Fibroblast of lung (primary cell): Measurements from ENCODE around the gene GPR25. TPM values are rescaled to one million over a fixed set of nuclear protein-coding genes. Genes with fewer than 3 reads are reported as not detected.
A peak's percentile ranks its signal among the peaks of the same experiment; 100 is the strongest.

Experiments used
- DNase-seq, 2 donors: peaks; one replicate each; pipeline versions ENCODE4 v3.0.0 to v3.0.0-alpha.2; 2010; ENCODE audit warnings: low read depth in 2 of 2
- H2AFZ ChIP-seq: 2 replicates; pipeline ENCODE4 v1.5.1; 2012; ENCODE audit warnings: low read length, control low read depth, inconsistent platforms
- H3K27ac ChIP-seq: 2 replicates; pipeline ENCODE4 v1.5.1; 2011; ENCODE audit warnings: low read length, control low read depth; ENCODE audit not compliant: insufficient read depth
- H3K27me3 ChIP-seq: 2 replicates; pipeline ENCODE4 v1.5.1; 2011; ENCODE audit warnings: mild to moderate bottlenecking, low read length; ENCODE audit not compliant: control insufficient read depth, insufficient read depth
- H3K36me3 ChIP-seq: 2 replicates; pipeline ENCODE4 v1.5.1; 2011; ENCODE audit warnings: low read length; ENCODE audit not compliant: control insufficient read depth, insufficient read depth
- H3K4me1 ChIP-seq: 2 replicates; pipeline ENCODE4 v1.5.1; 2011; ENCODE audit warnings: low read length; ENCODE audit not compliant: control insufficient read depth, insufficient read depth; ENCODE audit errors: extremely low read depth
- H3K4me2 ChIP-seq: 2 replicates; pipeline ENCODE4 v1.5.1; 2011; ENCODE audit warnings: low read length, control low read depth; ENCODE audit not compliant: insufficient read depth; ENCODE audit errors: extremely low read depth
- H3K4me3 ChIP-seq, 4 experiments: fragments of 200-600 bp in 1 of 4; sonication (generic) in 1 of 4; replicated peaks in 1 of 4; 2 replicates each; pipeline ENCODE4 v1.5.1; 2011 to 2016; ENCODE audit warnings: low read length in 4 of 4, low read depth in 3 of 4, mild to moderate bottlenecking in 3 of 4, control low read depth in 2 of 4, inconsistent platforms in 1 of 4, mixed read lengths in 1 of 4; ENCODE audit not compliant: insufficient read depth in 1 of 4; ENCODE audit errors: control extremely low read depth in 1 of 4
- H3K79me2 ChIP-seq: 2 replicates; pipeline ENCODE4 v1.5.1; 2012; ENCODE audit warnings: mild to moderate bottlenecking, low read length, inconsistent platforms; ENCODE audit not compliant: control insufficient read depth, insufficient read depth
- H3K9ac ChIP-seq: 2 replicates; pipeline ENCODE4 v1.5.1; 2011; ENCODE audit warnings: mild to moderate bottlenecking, low read length, control low read depth; ENCODE audit not compliant: insufficient read depth
- H3K9me3 ChIP-seq: 2 replicates; pipeline ENCODE4 v1.5.1; 2012; ENCODE audit warnings: low read depth, low read length; ENCODE audit not compliant: control insufficient read depth, insufficient read depth
- H4K20me1 ChIP-seq: 2 replicates; pipeline ENCODE4 v1.5.1; 2011; ENCODE audit warnings: low read length; ENCODE audit not compliant: control insufficient read depth, insufficient read depth; ENCODE audit errors: extremely low read depth
- CTCF ChIP-seq, 2 donors: IDR thresholded peaks in 1 of 2; conservative IDR thresholded peaks in 1 of 2; 1 replicate in 1 of 2; 2 replicates in 1 of 2; pipeline ENCODE4 v1.5.1; 2011 to 2012; ENCODE audit warnings: low read length in 2 of 2, control low read depth in 1 of 2, inconsistent platforms in 1 of 2, low read depth in 1 of 2, mild to moderate bottlenecking in 1 of 2
- EZH2 ChIP-seq: IDR thresholded peaks from 2 replicates; pipeline ENCODE4 v1.5.1; 2012; ENCODE audit warnings: low read length, control low read depth, mild to moderate bottlenecking; ENCODE audit errors: missing control alignments
- polyA plus RNA-seq, 2 donors: library from polyadenylated mRNA; depleted of rRNA in 1 of 2; stranded (reverse) in 1 of 2; unstranded in 1 of 2; fragments of >200 nt; gene quantifications; 2 replicates each; pipeline ENCODE4 v1.2.1, GENCODE V29; 2011 to 2012; ENCODE audit warnings: missing spikeins in 1 of 2
- total RNA-seq: library from RNA; depleted of rRNA; stranded (reverse); fragments of >200 nt; gene quantifications from 2 replicates; pipeline ENCODE4 v1.2.1, GENCODE V29; 2014

GPR25 gene
- total and polyA plus RNA-seq, 2 donors (not counting 1 experiment from before 2014, with no cell fraction given) = not detected

DNA sequence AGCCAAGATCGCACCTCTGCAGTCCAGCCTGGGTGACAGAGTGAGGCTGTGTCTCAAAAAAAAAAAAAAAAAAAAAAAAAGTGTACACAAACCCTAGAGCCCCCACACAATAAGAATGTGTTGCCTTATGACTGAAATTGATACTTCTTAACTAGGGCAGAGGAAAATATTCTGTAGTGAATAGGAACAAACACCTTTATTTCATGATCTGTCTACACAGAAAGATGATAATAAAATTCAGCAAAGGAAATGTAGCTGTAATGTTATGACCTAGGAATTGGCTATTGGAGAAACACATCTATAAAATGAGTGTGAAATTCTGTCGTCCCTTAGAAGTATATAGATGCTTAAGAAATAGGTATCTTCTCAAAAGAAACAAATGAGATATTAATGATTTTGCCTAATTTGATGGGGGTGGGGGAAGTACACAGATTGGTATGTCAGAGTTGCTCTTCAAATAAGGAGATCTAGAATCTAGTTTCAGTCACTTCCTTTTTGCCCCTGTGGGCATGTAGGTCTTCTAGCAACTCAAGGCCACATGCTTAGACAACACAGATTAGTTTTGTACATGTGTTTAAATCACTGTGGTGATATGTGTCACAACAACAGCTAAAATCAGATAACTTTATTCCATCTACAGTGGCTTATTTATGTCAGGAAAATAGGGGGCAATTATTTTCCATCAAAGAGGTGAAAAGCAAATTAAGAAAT is 10.7 kb upstream of the GPR25 start:
- DNase-seq = no peak
- H3K36me3 ChIP-seq = peaks cover 2% of the 10 kb centered on the region
- no peaks in the 10 kb centered on the region for H3K27me3 ChIP-seq
- H4K20me1 ChIP-seq = no peaks in the 10 kb centered on the region
- no peaks in the 10 kb centered on the region for H3K79me2 ChIP-seq
- H3K4me3 ChIP-seq = no peak overlapping the region
- H2AFZ ChIP-seq = no peak overlapping the region
- H3K9ac ChIP-seq = no peak overlapping the region
- H3K9me3 ChIP-seq = no peaks in the 10 kb centered on the region
- TF ChIP-seq CTCF (conservative IDR thresholded peaks at IDR 0.05 in 1 of 2, IDR thresholded peaks at IDR 0.05 in 1 of 2; ENCODE audit: low read depth in 1 of 2, low read length in 2 of 2) (no peak), EZH2 (no peak)
- no peak overlapping the region for H3K27ac ChIP-seq
- no peak overlapping the region for H3K4me2 ChIP-seq
- H3K4me1 ChIP-seq = no peaks in the 10 kb centered on the region

- Histone ChIP-seq H3K9ac (no peak overlapping the region), H3K4me2 (no peak overlapping the region), H3K4me3 (no peak overlapping the region), H2AFZ (no peak overlapping the region), H4K20me1 (no peaks in the 10 kb centered on the region), H3K27me3 (no peaks in the 10 kb centered on the region), H3K4me1 (no peaks in the 10 kb centered on the region), H3K79me2 (no peaks in the 10 kb centered on the region), H3K27ac (no peak overlapping the region), H3K36me3 (peaks cover 2% of the 10 kb centered on the region), H3K9me3 (no peaks in the 10 kb centered on the region)
- TF ChIP-seq CTCF (conservative IDR thresholded peaks at IDR 0.05 in 1 of 2, IDR thresholded peaks at IDR 0.05 in 1 of 2; ENCODE audit: low read depth in 1 of 2, low read length in 2 of 2) = no peak
- no peak for TF ChIP-seq EZH2
- DNase-seq = no peak
Observed at GRCh38 chr1:200862713-200863415, 9.9 kb upstream of the GPR25 start.

DNA sequence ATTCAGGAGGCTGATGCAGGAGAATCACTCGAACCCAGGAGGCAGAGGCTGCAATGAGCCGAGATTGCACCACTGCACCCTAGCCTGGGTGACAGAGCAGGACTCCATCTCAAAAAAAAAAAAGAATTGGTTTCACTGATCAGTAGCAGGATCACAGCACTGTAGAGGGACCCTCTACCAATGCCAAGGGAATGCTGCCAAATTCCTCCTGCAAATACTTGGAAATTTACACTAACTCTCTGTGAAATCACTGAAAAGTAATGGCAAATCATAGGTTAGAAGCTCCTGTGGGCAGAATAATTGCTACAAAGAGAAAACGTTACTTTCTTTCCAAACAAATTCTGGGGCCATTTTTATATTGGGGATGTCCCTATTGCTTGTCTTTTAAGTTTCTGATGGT is 6.7 kb upstream of the GPR25 start:
- Histone ChIP-seq H4K20me1 (no peaks in the 10 kb centered on the region), H3K9ac (no peak overlapping the region), H2AFZ (no peak overlapping the region), H3K36me3 (peaks cover 2% of the 10 kb centered on the region), H3K4me1 (no peaks in the 10 kb centered on the region), H3K9me3 (no peaks in the 10 kb centered on the region), H3K27me3 (peaks cover 9% of the 10 kb centered on the region), H3K79me2 (no peaks in the 10 kb centered on the region), H3K4me3 (no peak overlapping the region), H3K4me2 (no peak overlapping the region), H3K27ac (no peak overlapping the region)
- peak; percentile 18 to 21 for DNase-seq
- TF ChIP-seq CTCF (conservative IDR thresholded peaks at IDR 0.05 in 1 of 2, IDR thresholded peaks at IDR 0.05 in 1 of 2; ENCODE audit: low read depth in 1 of 2, low read length in 2 of 2) = no peak
- TF ChIP-seq EZH2 = no peak
